ENCODE results near the gene CAPN9. TPM values are rescaled to one million over a fixed set of nuclear protein-coding genes. Genes with fewer than 3 reads are reported as not detected.

CAPN9 gene
- total RNA-seq, 1 experiment from 2014 or later: not detected

DNA sequence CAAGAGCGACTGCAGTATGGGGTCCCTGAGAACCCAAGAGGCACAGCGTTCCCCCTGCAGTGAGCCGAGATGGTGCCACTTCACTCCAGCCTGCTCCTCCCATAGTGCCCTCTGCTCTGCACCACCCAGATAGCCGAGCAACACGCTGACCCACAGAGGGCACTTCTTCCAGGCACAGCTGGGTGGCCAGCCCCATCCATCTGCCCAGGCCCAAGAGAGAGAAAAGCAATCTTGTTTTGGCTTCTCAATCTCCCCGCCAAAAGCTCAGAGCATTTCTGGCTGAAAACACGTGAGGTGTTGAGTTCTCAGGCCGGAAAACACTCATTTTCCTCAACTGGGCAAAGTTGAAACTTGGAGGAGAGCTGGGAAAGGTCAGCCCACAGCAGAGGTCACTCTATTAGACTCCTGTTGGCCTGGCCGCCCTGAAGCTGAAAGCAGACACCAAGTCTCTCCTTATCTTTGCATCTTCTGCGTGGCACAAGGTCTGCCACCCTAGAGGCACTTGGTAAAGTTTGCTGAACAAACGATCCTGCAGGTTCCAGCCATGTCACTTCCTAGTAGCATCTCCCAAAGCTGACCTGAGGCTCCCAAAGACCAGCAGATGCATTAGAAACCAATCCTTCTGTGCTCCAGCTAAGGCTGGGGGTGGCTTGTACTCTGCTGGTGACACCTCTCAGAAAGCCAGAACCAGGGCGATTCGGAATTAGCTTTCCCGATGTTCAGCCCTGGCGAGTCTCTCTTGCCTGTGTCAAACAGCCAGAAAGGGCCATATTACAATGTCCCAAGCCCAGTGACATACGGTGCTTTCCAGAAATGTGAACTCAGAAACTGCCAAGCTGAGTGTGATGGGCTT is 10.9 kb downstream of the CAPN9 start:
- TF ChIP-seq, protein P1, sequence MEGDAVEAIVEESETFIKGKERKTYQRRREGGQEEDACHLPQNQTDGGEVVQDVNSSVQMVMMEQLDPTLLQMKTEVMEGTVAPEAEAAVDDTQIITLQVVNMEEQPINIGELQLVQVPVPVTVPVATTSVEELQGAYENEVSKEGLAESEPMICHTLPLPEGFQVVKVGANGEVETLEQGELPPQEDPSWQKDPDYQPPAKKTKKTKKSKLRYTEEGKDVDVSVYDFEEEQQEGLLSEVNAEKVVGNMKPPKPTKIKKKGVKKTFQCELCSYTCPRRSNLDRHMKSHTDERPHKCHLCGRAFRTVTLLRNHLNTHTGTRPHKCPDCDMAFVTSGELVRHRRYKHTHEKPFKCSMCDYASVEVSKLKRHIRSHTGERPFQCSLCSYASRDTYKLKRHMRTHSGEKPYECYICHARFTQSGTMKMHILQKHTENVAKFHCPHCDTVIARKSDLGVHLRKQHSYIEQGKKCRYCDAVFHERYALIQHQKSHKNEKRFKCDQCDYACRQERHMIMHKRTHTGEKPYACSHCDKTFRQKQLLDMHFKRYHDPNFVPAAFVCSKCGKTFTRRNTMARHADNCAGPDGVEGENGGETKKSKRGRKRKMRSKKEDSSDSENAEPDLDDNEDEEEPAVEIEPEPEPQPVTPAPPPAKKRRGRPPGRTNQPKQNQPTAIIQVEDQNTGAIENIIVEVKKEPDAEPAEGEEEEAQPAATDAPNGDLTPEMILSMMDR (conservative IDR thresholded peaks at IDR 0.05; ENCODE audit: low read depth, low read length): no peak
- TF ChIP-seq EZH2 (IDR thresholded peaks at IDR 0.05; ENCODE audit: low read length, unreplicated experiment): no peak
- no peak for TF ChIP-seq EZH2phosphoT487 (IDR thresholded peaks at IDR 0.05; ENCODE audit: borderline replicate concordance, low read length)
- H3K4me2 ChIP-seq (ENCODE audit: low read length): no peak overlapping the region
- no peaks in the 10 kb centered on the region for H3F3A ChIP-seq (ENCODE audit: low read length, unreplicated experiment)
- ATAC-seq (no peak), DNase-seq (no peak)
- no peaks in the 10 kb centered on the region for H3K9me2 ChIP-seq (replicated peaks; ENCODE audit: low read length)
- no TSS peak for BruUV-seq (replicated peaks)
- H3K79me2 ChIP-seq (ENCODE audit: low read length): no peaks in the 10 kb centered on the region
- H3K4me1 ChIP-seq (ENCODE audit: insufficient read depth, low read length): peaks cover 14% of the 10 kb centered on the region
- CTCF ChIA-PET: no interaction called here
- POLR2A ChIA-PET (ENCODE audit: unreplicated experiment): no interaction called here
- no peak overlapping the region for H2AFZ ChIP-seq (ENCODE audit: low read length)
- H3K36me3 ChIP-seq (ENCODE audit: low read depth, low read length): no peaks in the 10 kb centered on the region
- intact Hi-C loops (cut with micrococcal nuclease): no loop called here
- H4K20me1 ChIP-seq (ENCODE audit: low read length): no peaks in the 10 kb centered on the region
- H3K9me3 ChIP-seq (ENCODE audit: low read length): no peaks in the 10 kb centered on the region
- H3K27ac ChIP-seq (ENCODE audit: low read length): no peak overlapping the region
- no peak overlapping the region for H3K9ac ChIP-seq (ENCODE audit: low read length)
- H3K4me3 ChIP-seq (ENCODE audit: low read length): no peak overlapping the region
- H3K27me3 ChIP-seq (ENCODE audit: low read length): no peaks in the 10 kb centered on the region

DNA sequence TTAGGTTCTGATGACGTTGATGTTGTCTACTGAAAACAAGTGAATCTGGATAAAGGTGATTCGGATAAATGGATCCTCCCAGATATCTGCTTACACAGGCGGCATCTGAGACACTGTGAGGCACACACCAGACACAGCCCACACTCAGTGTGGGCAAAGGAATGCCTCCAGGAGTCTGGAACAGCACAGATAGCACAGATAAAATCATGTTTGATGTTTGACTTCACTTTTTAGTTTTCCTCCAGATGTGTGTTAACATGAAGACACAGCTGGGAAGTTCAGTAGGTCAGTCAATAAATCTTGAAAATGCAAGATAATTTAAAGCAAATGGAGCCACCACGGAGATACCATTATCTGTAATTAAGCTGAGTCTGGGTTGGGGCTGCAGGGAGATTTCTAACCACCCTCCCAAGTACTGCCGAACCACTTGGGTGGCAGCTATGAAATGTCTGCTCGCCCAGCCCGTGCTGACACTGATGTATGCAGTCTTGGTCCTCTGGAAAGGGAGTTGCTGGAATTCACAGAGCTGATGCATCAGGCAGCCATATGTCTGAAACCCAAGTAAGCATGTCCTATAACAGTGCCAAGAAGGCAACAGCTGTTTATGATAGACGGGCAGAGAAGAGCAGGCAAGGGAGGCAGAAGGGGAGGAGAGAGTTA is 11.7 kb downstream of the CAPN9 start:
- Histone ChIP-seq H3K9me3 (ENCODE audit: low read length) (no peaks in the 10 kb centered on the region), H3F3A (ENCODE audit: low read length, unreplicated experiment) (no peaks in the 10 kb centered on the region), H3K36me3 (ENCODE audit: low read depth, low read length) (no peaks in the 10 kb centered on the region), H3K9ac (ENCODE audit: low read length) (no peak overlapping the region), H3K4me2 (ENCODE audit: low read length) (no peak overlapping the region), H3K27me3 (ENCODE audit: low read length) (no peaks in the 10 kb centered on the region), H2AFZ (ENCODE audit: low read length) (no peak overlapping the region), H3K9me2 (replicated peaks; ENCODE audit: low read length) (no peaks in the 10 kb centered on the region), H3K4me1 (ENCODE audit: insufficient read depth, low read length) (peaks cover 12% of the 10 kb centered on the region), H3K27ac (ENCODE audit: low read length) (no peak overlapping the region), H4K20me1 (ENCODE audit: low read length) (no peaks in the 10 kb centered on the region), H3K79me2 (ENCODE audit: low read length) (no peaks in the 10 kb centered on the region), H3K4me3 (ENCODE audit: low read length) (no peak overlapping the region)
- intact Hi-C loops (cut with micrococcal nuclease): no loop called here
- ChIA-PET POLR2A (ENCODE audit: unreplicated experiment) (no interaction called here), CTCF (no interaction called here)
- DNase-seq: no peak
- no peak for ATAC-seq
- BruUV-seq (replicated peaks): no TSS peak
- TF ChIP-seq, protein P1 (conservative IDR thresholded peaks at IDR 0.05; ENCODE audit: low read depth, low read length): no peak
- TF ChIP-seq EZH2 (IDR thresholded peaks at IDR 0.05; ENCODE audit: low read length, unreplicated experiment) (no peak), EZH2phosphoT487 (IDR thresholded peaks at IDR 0.05; ENCODE audit: borderline replicate concordance, low read length) (no peak)
